IPS-18c (cell line): ENCODE data around the gene GZF1.

Experiments used
- H3K4me3 ChIP-seq: 2 replicates; pipeline ENCODE4 v1.7.0; 2013; ENCODE audit warnings: low read depth, mild to moderate bottlenecking, low read length, moderate library complexity; ENCODE audit not compliant: insufficient read depth
- H3K9me3 ChIP-seq: one replicate; pipeline ENCODE4 v1.6.1; 2013; ENCODE audit warnings: mild to moderate bottlenecking, low read length, moderate library complexity; ENCODE audit not compliant: control insufficient read depth, insufficient read depth

The GZF1 gene

GRCh38 chr20:23413862-23414422, 52.0 kb downstream of the GZF1 start:
- Histone ChIP-seq H3K4me3 (no peak overlapping the region), H3K9me3 (no peaks in the 10 kb centered on the region)

GRCh38 chr20:23414526-23415188, 52.7 kb downstream of the GZF1 start:
- no peaks in the 10 kb centered on the region for H3K9me3 ChIP-seq
- H3K4me3 ChIP-seq = no peak overlapping the region

GRCh38 chr20:23415555-23415954, 53.6 kb downstream of the GZF1 start:
- H3K4me3 ChIP-seq = no peak overlapping the region

GRCh38 chr20:23415959-23416583, 54.1 kb downstream of the GZF1 start:
- no peak overlapping the region for H3K4me3 ChIP-seq
- no peaks in the 10 kb centered on the region for H3K9me3 ChIP-seq

More at GRCh38 chr20:23415555-23415954, 53.6 kb downstream of the GZF1 start:
- no peaks in the 10 kb centered on the region for H3K9me3 ChIP-seq

GRCh38 chr20:23417861-23418260, 55.9 kb downstream of the GZF1 start:
- Histone ChIP-seq H3K4me3 (no peak overlapping the region), H3K9me3 (no peaks in the 10 kb centered on the region)

GRCh38 chr20:23419657-23419994, 57.6 kb downstream of the GZF1 start:
- H3K4me3 ChIP-seq = peak overlapping the region; percentile 86
- H3K9me3 ChIP-seq = no peaks in the 10 kb centered on the region

GRCh38 chr20:23419995-23420901, 58.3 kb downstream of the GZF1 start:
- Histone ChIP-seq H3K9me3 (no peaks in the 10 kb centered on the region), H3K4me3 (peak overlapping the region; percentile 86)

GRCh38 chr20:23420943-23421931, 59.3 kb downstream of the GZF1 start, which contains the start of gene NAPB:
Gene NAPB, minus strand, starts transcription at chr20:23421488. Its CDS starts 86 bp downstream, at chr20:23421402.
- peak within 1 kb of the TSS; percentile 86 for H3K4me3 ChIP-seq
- no peaks in the 10 kb centered on the region for H3K9me3 ChIP-seq
